ENCODE results near the gene TAB2. TPM values are rescaled to one million over a fixed set of nuclear protein-coding genes. Genes with fewer than 3 reads are reported as not detected.

The TAB2 gene
- total RNA-seq, 1 experiment from 2014 or later: 55.6 TPM

GRCh38 chr6:149342525-149342924, 25.0 kb downstream of the TAB2 start:
- DNase-seq (ENCODE audit: low spot score) (no peak), ATAC-seq (no peak)
- ChIA-PET CTCF (interaction anchor here (0.7 kb wide), 1 partner anchor 147 kb away, joined by 3 read pairs; no protein-coding TSS in a partner anchor), POLR2A (no interaction called here)
- Mint-ChIP-seq H3K9me3 (peaks cover 6% of the 10 kb centered on the region; the same call in 1 of the 2 replicates), H3K4me3 (no peak overlapping the region), H3K27me3 (ENCODE audit: low read depth) (no peaks in the 10 kb centered on the region), H3K27ac (peak overlapping the region; percentile 59), H3K4me1 (peaks cover 39% of the 10 kb centered on the region), H3K36me3 (no peaks in the 10 kb centered on the region; the same call in 1 of the 2 replicates)
- TF ChIP-seq NFATC4 (CRISPR knock-in tag; IDR thresholded peaks at IDR 0.05) (no peak), ATF2 (CRISPR knock-in tag; IDR thresholded peaks at IDR 0.05; ENCODE audit: borderline replicate concordance, low read depth) (no peak)

- TF ChIP-seq JUN (CRISPR knock-in tag; IDR thresholded peaks at IDR 0.05) (no peak), MAX (CRISPR knock-in tag; IDR thresholded peaks at IDR 0.05) (no peak), ZNF219 (CRISPR knock-in tag; IDR thresholded peaks at IDR 0.05; ENCODE audit: borderline replicate concordance) (no peak), FOXJ3 (CRISPR knock-in tag; IDR thresholded peaks at IDR 0.05; ENCODE audit: borderline replicate concordance) (no peak), TEAD4 (CRISPR knock-in tag; IDR thresholded peaks at IDR 0.05) (no peak), ATF2 (CRISPR knock-in tag; IDR thresholded peaks at IDR 0.05; ENCODE audit: borderline replicate concordance, low read depth) (no peak), MYBL2 (CRISPR knock-in tag; IDR thresholded peaks at IDR 0.05) (no peak), ATF6 (CRISPR knock-in tag; IDR thresholded peaks at IDR 0.05) (no peak), FOXK1 (CRISPR knock-in tag; IDR thresholded peaks at IDR 0.05) (no peak), E2F4 (CRISPR knock-in tag; IDR thresholded peaks at IDR 0.05; ENCODE audit: borderline replicate concordance, low read depth) (no peak), MLX (CRISPR knock-in tag; IDR thresholded peaks at IDR 0.05) (no peak), ZNF532 (CRISPR knock-in tag; IDR thresholded peaks at IDR 0.05; ENCODE audit: borderline replicate concordance) (no peak), TEAD1 (CRISPR knock-in tag; IDR thresholded peaks at IDR 0.05) (no peak), NFYB (CRISPR knock-in tag; conservative IDR thresholded peaks at IDR 0.05; ENCODE audit: low read depth) (no peak), E2F1 (CRISPR knock-in tag; IDR thresholded peaks at IDR 0.05) (no peak), ZSCAN18 (CRISPR knock-in tag; IDR thresholded peaks at IDR 0.05) (no peak), CTCF (IDR thresholded peaks at IDR 0.05) (no peak)
- Mint-ChIP-seq H3K27me3 (ENCODE audit: low read depth) (no peaks in the 10 kb centered on the region), H3K4me1 (peaks cover 29% of the 10 kb centered on the region), H3K4me3 (no peak overlapping the region), H3K9me3 (peaks cover 5% of the 10 kb centered on the region; the same call in 1 of the 2 replicates), H3K27ac (no peak overlapping the region), H3K36me3 (no peaks in the 10 kb centered on the region; the same call in 1 of the 2 replicates)
- DNase-seq (ENCODE audit: low spot score) (no peak), ATAC-seq (no peak)
- POLR2A ChIA-PET: no interaction called here
- CTCF ChIA-PET: no interaction called here
These were observed 26.0 kb downstream of the TAB2 start for GRCh38 chr6:149343501-149343900.

Data from WTC11 (cell line).